HG03460 (cell line): ENCODE results near the gene HTR7.

Experiments used
- ATAC-seq: cut with Tn5 transposase; IDR thresholded peaks from one replicate; pipeline ENCODE4 v1.9.1; 2021; ENCODE audit not compliant: unreplicated experiment

HTR7 gene

DNA sequence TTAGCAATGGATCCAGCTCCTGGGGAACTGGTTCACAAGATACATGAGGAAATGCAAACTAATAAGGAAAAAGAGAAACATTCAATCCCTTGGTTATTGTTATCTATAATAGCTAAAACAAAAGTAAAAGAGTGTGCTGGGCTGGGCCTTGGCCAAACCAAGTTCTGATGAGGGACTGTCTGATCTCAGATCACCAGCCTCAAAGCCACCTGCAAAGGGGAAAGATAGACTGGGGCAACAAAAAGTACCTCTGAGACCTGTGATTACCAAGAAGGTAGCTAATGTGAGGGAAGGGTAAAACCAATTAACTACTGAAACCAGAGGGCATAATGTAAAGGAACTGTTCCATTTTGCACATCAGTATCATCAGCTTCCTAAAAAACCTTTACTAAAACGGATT is 51.2 kb downstream of the HTR7 start:
- no peak for ATAC-seq

DNA sequence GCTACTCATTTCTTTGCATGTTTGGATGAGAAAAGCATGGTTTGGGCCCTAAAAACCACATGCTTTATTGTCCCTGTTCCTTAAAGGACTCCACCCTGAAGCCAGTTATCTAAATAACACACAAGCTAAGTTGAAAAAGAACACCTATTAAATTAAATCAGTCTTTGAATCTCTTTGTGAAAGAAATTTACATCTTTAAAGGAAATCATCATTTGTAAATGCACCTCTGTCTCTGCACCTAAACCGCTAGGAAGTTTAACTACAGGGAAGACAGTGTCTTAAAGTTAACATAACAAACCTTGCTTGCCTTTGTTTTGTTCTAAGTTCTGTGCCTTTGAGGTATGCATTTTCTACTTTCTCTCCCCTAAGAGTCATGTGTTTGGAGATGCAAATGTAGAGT is 52.6 kb downstream of the HTR7 start:
- ATAC-seq: no peak

DNA sequence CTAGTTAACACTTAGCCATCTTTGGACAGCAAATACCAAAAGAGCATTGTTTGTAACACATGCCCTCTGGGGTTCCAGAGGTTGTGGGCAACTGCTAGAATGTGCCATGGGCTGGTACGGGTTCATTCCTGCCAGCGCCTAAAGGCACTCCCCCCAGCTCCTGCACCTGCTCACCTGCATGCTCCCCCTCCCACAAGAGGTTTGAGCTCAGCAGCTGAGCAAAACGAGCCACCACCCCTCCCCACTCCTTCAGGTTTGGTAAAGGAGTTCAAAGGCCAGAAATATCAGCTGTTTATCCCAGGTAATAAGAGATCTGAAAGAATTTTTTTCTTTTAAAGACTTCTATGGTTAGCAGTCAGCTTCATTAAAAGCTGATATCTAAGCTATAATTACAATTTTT is 53.5 kb downstream of the HTR7 start:
- ATAC-seq: no peak

DNA sequence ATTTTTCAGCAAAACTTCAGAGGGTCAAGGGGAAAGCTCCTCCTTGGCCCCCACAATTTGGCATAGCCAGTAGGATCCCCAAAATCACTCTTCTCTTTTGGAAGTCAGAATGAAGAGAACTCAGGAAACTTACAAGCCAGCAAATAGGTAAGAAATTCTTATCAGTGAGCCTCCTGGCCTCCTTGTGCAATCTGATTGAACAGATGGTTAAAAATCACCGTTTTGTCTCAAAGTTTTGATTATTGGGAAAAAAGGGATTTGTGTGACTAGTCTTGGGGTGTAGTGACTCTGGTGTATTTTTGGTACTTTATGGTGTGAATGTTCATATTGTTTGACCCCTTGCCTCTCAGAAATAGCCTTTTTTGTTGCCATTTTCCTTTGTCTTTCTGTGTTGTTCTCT is 56.2 kb downstream of the HTR7 start:
- no peak for ATAC-seq

DNA sequence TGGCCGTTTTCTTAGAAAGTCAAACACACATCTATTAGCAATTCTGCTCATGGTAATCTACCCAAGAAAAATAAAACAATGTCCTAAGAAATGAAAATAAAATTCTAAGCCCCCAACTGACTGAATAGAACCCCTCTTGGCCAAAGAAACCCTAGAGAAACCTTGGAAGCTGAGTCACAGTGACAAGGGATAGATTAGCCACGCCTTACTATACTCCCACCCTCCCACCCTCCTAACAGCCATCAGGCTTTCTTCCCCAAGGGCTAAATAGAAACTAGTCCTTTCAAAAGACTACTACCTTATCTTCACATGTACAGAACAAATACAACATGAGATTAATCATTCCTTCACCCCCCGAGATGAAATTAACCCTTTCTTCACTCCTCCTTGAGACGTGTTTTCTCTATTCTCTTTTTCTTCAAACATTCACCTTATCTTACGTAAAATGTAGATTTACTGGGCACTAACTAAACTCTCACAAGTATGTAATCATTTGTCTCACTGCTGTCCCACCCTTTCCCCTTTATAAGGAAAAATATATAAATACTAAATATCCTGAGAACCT is 57.5 kb downstream of the HTR7 start:
- ATAC-seq: no peak

DNA sequence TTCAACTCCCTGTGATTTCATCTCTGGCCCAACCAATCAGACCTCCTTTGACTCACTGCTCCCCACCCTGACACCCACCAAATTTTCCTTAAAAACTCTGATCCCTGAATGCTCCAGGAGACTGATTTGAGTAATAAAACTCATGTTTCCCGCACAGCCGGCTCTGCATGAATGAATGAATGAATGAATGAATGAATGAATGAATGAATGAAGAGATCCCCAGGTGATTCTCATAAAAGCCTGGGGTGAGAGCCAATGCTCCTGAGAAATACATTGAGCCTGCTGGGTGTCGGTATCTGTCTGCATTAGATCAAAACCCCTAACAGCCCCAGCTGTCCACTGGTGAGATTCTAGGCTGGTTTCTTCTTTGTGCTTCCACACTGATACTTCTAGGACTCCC is 58.7 kb downstream of the HTR7 start:
- no peak for ATAC-seq

DNA sequence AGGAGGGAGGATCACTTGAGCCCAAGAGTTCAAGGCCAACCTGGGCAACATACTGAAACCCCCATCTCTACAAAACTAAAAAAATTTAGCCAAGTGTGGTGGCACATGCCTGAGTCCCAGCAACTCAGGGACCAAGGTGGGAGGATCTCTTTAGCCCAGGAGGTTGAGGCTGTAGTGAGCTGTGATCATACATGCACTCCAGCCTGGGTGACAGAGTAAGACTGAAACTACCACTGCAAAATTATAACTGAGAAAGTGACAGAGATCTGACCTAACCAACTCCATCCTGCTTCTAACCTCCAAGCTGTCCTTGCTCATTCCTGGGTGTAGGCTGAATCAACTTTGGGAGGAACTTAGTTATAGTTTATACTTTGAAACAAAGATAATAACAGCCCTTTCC is 59.4 kb downstream of the HTR7 start:
- ATAC-seq: no peak

DNA sequence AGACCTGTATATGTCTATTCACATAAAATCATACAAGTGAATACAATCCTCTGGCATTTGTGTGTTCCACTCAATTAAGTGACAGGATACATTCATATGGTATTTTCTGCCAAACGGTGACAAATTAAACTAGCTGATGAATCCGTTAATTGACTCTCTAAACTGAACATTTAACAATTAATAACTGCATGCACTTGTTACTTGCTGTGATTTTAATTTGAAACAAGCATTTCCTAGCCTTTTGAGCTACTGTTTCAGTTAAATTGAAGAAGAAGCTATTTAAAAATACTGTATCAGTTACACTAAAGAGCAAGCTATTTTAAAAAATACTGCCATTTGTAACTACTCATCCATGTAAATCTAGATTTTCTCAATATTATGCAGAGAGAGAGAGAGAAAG is 67.4 kb downstream of the HTR7 start:
- ATAC-seq: no peak

DNA sequence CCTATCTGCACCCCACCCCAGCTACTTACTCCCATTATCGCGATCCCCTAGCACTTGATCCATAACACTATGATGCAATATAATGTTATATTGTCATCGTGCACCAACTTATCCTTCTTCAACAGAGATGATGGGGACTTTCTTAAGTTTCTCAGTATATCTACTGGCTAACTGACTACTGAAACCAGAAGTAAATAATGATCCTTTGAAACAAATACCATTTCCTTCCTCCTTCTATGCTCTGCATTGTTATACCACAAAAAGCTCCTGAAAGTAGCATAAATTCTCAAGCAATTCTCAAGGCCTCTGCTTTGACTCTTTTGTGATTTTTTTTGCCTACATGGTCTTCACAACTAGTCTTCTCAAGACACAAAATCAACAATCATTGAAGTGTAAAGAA is 68.9 kb downstream of the HTR7 start:
- ATAC-seq: no peak

DNA sequence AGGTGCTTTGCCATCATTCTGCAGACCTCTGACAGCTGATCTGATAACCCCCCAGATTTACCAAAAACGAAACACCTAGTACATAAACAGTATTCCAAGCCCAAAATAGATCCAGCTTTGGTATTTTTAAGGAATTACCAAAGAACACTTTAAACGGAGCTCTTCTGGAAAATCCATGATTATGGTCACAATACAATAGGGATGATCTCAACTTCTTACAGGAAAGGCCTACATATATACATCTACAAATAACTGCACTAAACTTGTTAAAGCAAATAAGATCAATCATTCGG is 69.7 kb downstream of the HTR7 start:
- no peak for ATAC-seq

DNA sequence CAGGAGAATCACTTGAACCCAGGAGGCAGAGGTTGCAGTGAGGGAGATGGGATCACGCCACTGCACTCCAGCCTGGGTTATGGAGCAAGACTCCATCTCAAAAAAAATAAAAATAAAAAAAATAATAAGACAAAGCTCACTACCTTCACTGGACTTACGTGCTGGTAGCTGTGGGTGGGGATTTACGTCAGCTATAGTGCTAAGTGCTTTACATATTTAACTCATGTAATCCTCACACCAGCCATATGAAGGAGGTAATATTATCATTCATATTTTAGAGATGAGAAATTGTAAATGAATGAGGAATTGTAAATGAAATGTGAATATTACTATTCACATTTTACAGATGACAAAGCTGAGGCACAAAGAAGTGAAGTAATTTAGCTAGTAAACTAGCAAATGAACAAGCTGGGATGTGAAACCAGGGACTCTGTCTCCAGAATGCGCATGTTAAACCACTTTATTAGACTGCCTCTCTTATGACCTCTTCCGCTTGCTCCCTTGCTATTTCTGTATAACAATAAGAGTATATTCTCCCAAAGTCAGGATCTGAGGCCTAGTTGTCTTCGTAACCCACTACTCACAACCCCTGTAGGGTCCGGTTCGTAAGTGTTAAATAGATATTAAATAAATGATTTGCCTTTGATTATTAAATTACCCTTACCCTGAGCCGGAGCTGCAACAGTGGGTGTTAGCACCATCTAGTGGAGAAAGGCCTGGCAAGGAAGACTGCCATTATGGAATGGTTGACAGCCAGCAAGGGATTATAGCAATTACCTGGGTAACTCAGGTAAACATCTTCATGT is 70.2 kb downstream of the HTR7 start:
- ATAC-seq: no peak

DNA sequence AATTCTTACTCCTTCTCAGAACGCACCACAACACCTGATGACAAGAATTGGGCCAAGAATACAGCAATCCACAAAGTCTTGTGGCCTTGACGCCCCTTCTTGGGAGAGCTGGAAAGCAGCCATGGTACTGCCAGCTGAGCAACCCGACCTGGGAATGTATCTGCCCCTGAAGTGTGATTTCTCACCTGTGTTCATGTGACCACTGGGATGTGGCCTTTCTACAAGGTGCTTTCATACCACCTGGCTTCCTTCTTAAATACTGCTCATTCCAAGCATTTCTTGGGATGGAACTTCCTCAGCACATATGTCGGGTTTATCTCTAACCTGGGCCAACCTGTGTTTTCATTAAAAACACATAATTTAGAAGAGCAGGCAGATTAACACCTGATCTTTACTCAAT is 72.1 kb downstream of the HTR7 start:
- no peak for ATAC-seq

DNA sequence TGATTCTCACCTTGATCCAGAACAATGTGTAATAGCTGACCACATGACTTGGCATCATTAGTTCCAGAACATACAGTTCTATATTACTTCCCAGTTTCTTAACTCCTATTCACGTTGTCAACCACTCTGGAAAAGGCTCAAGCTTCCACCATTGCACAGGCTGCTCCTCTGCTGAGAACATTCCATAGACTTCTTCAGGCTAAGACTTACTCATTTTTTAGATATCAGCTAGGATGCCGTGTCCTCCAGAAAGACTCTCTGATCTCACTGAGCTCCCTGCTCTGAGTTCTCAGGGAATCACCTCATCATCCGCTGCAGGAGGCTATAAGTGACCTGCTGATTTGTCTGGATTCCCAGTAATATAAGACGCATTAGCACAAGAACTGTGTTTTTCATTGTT is 73.1 kb downstream of the HTR7 start:
- no peak for ATAC-seq

DNA sequence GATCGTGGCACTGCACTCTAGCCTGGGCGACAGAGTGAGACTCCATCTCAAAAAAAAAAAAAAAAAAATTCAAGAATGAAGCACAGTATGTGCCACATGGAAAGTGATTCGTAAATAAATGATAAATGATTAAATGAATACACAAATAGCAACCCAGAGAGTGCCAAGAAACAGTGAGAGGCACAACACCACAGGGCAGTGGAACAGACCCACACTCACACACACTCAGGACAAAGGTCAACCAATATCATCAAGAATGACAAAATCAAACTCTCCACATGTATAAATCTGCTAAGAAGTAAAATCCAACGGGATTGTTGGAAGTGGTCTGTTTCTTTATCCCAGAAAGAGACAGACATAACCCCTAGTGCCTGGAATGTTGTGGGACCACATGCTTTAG is 77.4 kb downstream of the HTR7 start:
- ATAC-seq: no peak

DNA sequence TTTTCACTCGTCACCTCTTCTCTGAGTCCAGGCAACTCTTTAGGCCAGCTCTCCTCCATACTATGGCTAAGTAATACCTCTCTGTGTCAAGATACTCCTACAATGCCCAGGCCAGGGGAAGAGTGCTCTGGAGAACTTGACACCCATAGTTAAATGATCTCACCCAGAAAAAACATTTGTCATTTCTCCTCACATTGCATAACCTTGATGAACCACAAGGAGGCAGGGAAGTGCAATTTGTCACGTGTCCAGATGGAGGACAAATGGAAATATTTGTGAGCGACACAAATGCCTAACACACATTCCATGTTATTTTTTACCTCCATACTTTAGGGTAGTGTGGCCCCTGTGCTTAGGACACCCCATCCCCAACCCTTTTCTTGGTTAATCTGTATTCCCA is 78.3 kb downstream of the HTR7 start:
- ATAC-seq: no peak

DNA sequence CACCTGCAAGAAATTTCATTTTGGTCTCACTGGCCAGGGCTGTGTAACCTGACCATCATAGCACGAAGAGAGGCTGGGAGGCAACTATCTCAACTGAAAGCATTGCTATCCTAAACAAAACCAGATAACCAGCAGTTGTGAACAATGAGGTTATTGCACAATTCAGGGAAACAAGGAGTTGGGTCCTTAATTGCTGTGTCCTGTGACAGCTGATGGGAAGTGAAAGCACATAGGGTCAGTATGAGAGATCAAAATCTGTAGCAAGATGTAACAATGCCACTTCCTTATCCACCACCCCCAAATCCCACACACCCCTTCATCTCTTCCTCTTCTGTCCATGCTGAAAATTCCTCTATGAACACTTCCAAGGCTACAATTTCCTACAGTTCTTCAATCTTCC is 80.2 kb downstream of the HTR7 start:
- ATAC-seq: no peak

DNA sequence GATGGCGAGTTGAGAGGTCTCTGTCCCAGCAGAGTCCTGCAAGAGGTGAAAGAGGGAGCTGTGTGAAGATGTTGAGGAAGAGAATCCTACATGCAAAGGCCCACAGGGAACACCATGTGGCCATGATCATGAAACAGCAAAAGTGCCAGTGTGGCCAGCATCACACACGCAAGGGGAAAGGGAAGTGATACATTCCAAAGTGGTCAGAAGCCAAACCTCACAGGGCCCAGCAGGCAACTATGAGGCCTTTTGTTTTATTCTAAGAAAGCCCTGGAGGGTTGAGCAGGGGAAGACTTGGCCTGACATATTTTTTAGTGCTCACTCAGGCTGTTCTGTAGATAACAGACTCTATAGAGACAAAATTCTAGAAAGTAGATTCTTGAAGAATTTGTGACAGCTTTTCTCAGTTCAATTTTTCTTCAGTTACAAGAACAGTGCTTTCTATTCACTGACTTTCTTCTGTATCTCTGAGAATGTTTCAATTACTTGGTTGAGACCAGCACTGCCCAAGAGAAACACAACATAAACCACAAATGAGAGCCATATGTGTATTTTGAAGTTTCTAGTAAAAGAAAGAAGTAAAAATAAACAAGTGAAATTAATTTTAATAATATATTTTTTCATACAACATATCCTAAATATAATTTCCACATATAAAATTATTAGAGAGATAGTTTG is 82.3 kb downstream of the HTR7 start:
- ATAC-seq: no peak

DNA sequence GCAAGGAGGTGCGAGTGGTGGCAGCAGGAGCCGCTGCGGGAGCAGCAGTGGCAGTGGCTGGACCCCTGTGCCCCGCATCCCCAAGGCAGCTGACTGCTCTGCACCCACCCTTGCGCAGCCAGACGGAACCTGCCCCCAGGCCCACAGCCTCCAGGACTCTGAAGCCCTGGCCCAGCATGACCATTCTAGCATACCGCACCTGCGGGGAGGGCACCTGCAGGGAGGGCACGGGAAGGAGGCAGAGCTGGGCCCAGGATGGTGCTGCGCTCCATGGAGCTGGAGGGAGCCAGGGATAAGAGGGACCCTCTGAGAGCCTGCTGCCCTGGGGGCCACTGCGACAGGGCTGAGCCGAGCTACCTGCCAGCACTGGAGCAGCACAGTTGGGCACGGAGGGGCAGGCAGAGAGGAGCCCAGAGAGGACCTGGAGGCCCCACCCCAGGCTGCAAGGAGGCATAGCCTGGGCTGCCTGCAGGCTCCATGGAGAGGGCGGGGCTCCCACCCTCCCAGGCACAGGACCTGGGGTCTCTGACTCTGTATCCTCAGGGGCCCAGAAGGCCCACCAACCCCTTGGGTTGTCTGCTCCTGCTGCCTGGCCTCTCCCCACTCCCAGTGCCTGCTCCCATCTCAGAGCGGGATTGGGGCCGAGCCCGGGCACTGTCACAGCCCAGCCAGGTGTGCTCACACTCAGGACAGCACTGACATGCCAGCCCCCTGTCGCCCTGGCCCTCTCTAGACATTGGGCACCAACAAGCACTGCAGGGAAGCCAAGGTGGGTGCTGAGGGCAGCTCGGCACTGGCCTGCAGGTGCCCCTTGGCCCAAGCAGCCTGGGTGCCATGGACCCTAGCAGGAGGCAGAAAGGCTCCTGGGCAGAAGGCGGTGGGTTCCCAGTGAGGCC is 87.6 kb downstream of the HTR7 start:
- no peak for ATAC-seq

DNA sequence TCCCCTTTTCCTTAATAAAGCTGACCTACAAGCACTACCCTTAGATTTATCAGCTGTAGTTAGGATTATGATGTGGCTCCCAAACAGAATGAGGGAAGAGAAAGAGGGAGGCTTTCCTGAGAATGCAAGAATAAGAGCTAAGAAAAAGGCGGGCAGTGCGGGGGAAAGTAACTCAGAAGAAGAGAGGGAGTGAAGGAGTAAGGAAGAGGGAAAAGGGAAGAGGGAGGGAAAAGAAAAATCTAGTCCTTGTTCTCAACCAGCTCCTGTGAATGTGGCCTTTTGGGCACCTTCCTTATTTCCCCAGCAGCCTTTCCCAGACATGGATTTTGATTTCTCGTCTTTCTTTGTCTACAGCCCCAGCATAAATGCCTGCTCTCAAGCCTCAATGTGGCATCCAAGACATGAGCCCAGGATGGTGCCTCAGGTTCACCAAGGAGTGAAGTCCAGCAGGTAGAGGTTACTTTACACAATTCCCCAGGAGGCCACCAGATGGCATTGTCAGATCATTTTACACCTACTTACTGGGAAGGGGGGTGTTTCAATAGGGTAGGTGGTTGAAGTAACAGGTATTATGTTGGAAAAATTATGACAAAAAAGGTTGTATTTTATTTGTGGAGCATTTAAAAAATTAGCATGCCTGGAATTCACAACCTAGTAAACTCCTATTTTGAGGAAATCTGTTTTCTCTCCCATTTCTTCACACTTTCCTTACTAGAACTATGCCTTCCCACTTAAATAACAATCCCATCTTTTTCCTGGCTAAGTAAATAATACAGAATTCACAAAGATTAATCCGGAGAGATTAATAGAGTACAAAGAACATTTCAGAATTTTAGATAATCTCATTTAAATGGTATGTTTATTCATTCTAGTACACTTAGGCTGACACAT is 106.5 kb downstream of the HTR7 start:
- no peak for ATAC-seq

DNA sequence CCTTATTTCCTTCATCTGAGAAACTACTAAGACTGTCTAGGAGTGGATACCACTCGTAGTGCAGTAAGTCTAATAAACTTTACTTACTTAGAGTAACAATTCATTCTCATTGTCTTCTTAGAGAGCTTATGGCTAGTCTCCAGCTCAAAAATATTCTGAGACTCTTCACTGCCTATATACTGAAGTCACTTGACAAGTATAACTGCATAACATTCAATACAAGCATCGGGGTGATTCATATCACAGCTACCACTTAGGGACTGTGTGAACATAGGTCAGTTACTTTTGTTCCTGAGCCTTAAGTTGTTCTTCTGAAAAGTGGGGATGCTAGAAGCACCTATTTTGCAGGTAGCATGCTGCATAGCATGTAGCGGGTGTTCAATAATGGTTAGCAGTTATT is 111.0 kb downstream of the HTR7 start:
- no peak for ATAC-seq

DNA sequence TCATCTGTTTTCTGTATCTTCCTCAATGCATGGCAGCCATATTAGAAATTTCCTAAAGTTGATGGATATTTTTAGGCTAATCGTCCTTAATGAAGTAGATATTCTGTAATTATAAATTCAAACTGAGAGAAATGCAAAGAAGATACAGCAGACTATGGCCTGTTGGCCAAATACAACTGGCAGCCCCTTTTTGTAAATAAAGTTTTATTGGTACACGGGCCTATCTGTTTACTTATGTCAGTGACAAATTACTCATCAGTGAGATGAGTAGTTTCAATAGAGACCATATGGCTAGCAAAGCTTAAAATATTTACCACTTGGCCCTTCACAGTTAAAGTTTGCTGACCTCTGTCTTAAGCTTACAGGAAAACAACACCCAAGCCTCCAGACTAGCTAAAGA is 112.3 kb downstream of the HTR7 start:
- no peak for ATAC-seq
